GM10266 (cell line): ENCODE data around the gene SDK1.

Experiments
- DNase-seq: peaks from one replicate; pipeline ENCODE4 v3.0.0; 2012; ENCODE audit errors: extremely low spot score
- CTCF ChIP-seq: IDR thresholded peaks from 2 replicates; pipeline ENCODE4 v1.5.1; 2012; ENCODE audit warnings: mild to moderate bottlenecking, low read depth; ENCODE audit not compliant: control insufficient read depth, insufficient read depth; ENCODE audit errors: missing control alignments

SDK1 gene

GRCh38 chr7:3440509-3440908 is 139.5 kb downstream of the SDK1 start:
- TF ChIP-seq CTCF, result no peak
- no peak for DNase-seq

GRCh38 chr7:3443716-3444115 is 142.7 kb downstream of the SDK1 start:
- TF ChIP-seq CTCF, result no peak
- no peak for DNase-seq

- TF ChIP-seq CTCF, result no peak
- no peak for DNase-seq
Observed at GRCh38 chr7:3446786-3447185, 145.7 kb downstream of the SDK1 start.

- no peak for TF ChIP-seq CTCF
- no peak for DNase-seq
Observed at GRCh38 chr7:3451701-3452100, 150.6 kb downstream of the SDK1 start.

GRCh38 chr7:3453398-3453797 is 152.3 kb downstream of the SDK1 start:
- TF ChIP-seq CTCF, result no peak

GRCh38 chr7:3455806-3456595 is 154.9 kb downstream of the SDK1 start:
- no peak for TF ChIP-seq CTCF
- no peak for DNase-seq

More at GRCh38 chr7:3453398-3453797, 152.3 kb downstream of the SDK1 start:
- no peak for DNase-seq

- no peak for DNase-seq
- TF ChIP-seq CTCF, result no peak
Observed at GRCh38 chr7:3459111-3459510, 158.1 kb downstream of the SDK1 start.
